ENCODE results near the gene SPATA18. TPM values are rescaled to one million over a fixed set of nuclear protein-coding genes. Genes with fewer than 3 reads are reported as not detected.
"Not testable (repeated sequence)": the region's sequence is repeated elsewhere in the genome, so short reads cannot be mapped to it uniquely, and the experiment has no call there.

SPATA18 gene
- total RNA-seq, 5 donors from 2014 or later (not counting 1 experiment from before 2014, with no cell fraction given), result 0.35 to 0.36 TPM; not detected in 3

GRCh38 chr4:52126226-52126625 lies 75.1 kb downstream of the SPATA18 start:
- Histone ChIP-seq H3K4me3 (ENCODE audit: control insufficient read depth in 1 of 2, extremely low read depth in 1 of 2, low read length in 1 of 2) (no peak overlapping the region), H3K27me3 (replicated peaks in 1 of 2; ENCODE audit: control insufficient read depth in 2 of 2, extremely low read depth in 1 of 2, insufficient read depth in 2 of 2, low read length in 1 of 2) (peaks cover 0 to 6% of the 10 kb centered on the region in 2 experiments), H3K36me3 (ENCODE audit: control insufficient read depth in 2 of 2, extremely low read depth in 1 of 2, insufficient read depth in 1 of 2, low read length in 1 of 2) (no peaks in the 10 kb centered on the region), H3K4me1 (ENCODE audit: control insufficient read depth in 1 of 2, extremely low read depth in 1 of 2, insufficient read depth in 2 of 2, low read length in 2 of 2) (no peaks in the 10 kb centered on the region), H3K9me3 (no peaks in the 10 kb centered on the region), H3K27ac (ENCODE audit: low read length) (no peak overlapping the region)
- Mint-ChIP-seq H3K36me3 (no peaks in the 10 kb centered on the region), H3K27me3 (peaks cover 3 to 8% of the 10 kb centered on the region in 2 donors), H3K4me1 (no peaks in the 10 kb centered on the region), H3K4me3 (no peak overlapping the region), H3K27ac (no peak overlapping the region), H3K9me3 (peaks cover 0 to 5% (median 0%) of the 10 kb centered on the region in 3 donors)
- ChIA-PET POLR2A (no interaction called here), CTCF (no interaction called here)
- DNase-seq (no peak), ATAC-seq (replicated peaks in 1 of 4) (no peak)
- no CpG with 5 or more reads among the region's 3 CpGs for WGBS (ENCODE audit: insufficient coverage)

- Histone ChIP-seq H3K9me3 (no peaks in the 10 kb centered on the region), H3K4me3 (ENCODE audit: control insufficient read depth in 1 of 2, extremely low read depth in 1 of 2, low read length in 1 of 2) (no peak overlapping the region), H3K27me3 (replicated peaks in 1 of 2; ENCODE audit: control insufficient read depth in 2 of 2, extremely low read depth in 1 of 2, insufficient read depth in 2 of 2, low read length in 1 of 2) (peaks cover 0 to 6% of the 10 kb centered on the region in 2 experiments), H3K4me1 (ENCODE audit: control insufficient read depth in 1 of 2, extremely low read depth in 1 of 2, insufficient read depth in 2 of 2, low read length in 2 of 2) (no peaks in the 10 kb centered on the region), H3K36me3 (ENCODE audit: control insufficient read depth in 2 of 2, extremely low read depth in 1 of 2, insufficient read depth in 1 of 2, low read length in 1 of 2) (no peaks in the 10 kb centered on the region), H3K27ac (ENCODE audit: low read length) (no peak overlapping the region)
- WGBS (ENCODE audit: insufficient coverage), result no CpG with 5 or more reads among the region's 5 CpGs
- Mint-ChIP-seq H3K27me3 (peaks cover 3 to 8% of the 10 kb centered on the region in 2 donors), H3K9me3 (peaks cover 0 to 5% (median 0%) of the 10 kb centered on the region in 3 donors), H3K36me3 (no peaks in the 10 kb centered on the region), H3K27ac (no peak overlapping the region), H3K4me1 (no peaks in the 10 kb centered on the region), H3K4me3 (no peak overlapping the region)
- ATAC-seq (replicated peaks in 1 of 4) (no peak), DNase-seq (no peak)
- CTCF ChIA-PET, result no interaction called here
- POLR2A ChIA-PET, result no interaction called here
Observed at GRCh38 chr4:52126966-52127365, 75.9 kb downstream of the SPATA18 start.

GRCh38 chr4:52135171-52135570 lies 84.1 kb downstream of the SPATA18 start:
- POLR2A ChIA-PET, result interaction anchor here in 1 of 2 donors (0.5 kb wide), 1 partner anchor 177 kb away, joined by 3 read pairs; no protein-coding TSS in a partner anchor
- peaks cover 2 to 5% of the 10 kb centered on the region in 2 donors for H3K27me3 Mint-ChIP-seq
- no peak for DNase-seq
- no peak overlapping the region for H3K4me3 Mint-ChIP-seq
- CTCF ChIA-PET, result no interaction called here
- H3K27me3 ChIP-seq (replicated peaks in 1 of 2; ENCODE audit: control insufficient read depth in 2 of 2, extremely low read depth in 1 of 2, insufficient read depth in 2 of 2, low read length in 1 of 2), result no peaks in the 10 kb centered on the region
- no peak for ATAC-seq (replicated peaks in 1 of 4)
- no peak overlapping the region for H3K4me3 ChIP-seq (ENCODE audit: control insufficient read depth in 1 of 2, extremely low read depth in 1 of 2, low read length in 1 of 2)
- no peaks in the 10 kb centered on the region for H3K36me3 ChIP-seq (ENCODE audit: control insufficient read depth in 2 of 2, extremely low read depth in 1 of 2, insufficient read depth in 1 of 2, low read length in 1 of 2)
- WGBS (ENCODE audit: insufficient coverage), result no CpG with 5 or more reads among the region's 3 CpGs
- H3K27ac Mint-ChIP-seq, result no peak overlapping the region
- H3K27ac ChIP-seq (ENCODE audit: low read length), result no peak overlapping the region
- H3K9me3 Mint-ChIP-seq, result peaks cover 0 to 15% (median 0%) of the 10 kb centered on the region in 3 donors
- H3K36me3 Mint-ChIP-seq, result no peaks in the 10 kb centered on the region
- no peaks in the 10 kb centered on the region for H3K4me1 Mint-ChIP-seq
- H3K9me3 ChIP-seq, result no peaks in the 10 kb centered on the region
- H3K4me1 ChIP-seq (ENCODE audit: control insufficient read depth in 1 of 2, extremely low read depth in 1 of 2, insufficient read depth in 2 of 2, low read length in 2 of 2), result no peaks in the 10 kb centered on the region

- ATAC-seq (replicated peaks in 1 of 4); H3K27ac ChIP-seq (ENCODE audit: low read length); POLR2A ChIA-PET; H3K27ac Mint-ChIP-seq; H3K4me3 Mint-ChIP-seq; H3K9me3 ChIP-seq; DNase-seq; H3K27me3 ChIP-seq (replicated peaks in 1 of 2; ENCODE audit: control insufficient read depth in 2 of 2, extremely low read depth in 1 of 2, insufficient read depth in 2 of 2, low read length in 1 of 2); H3K36me3 ChIP-seq (ENCODE audit: control insufficient read depth in 2 of 2, extremely low read depth in 1 of 2, insufficient read depth in 1 of 2, low read length in 1 of 2); H3K4me1 Mint-ChIP-seq; CTCF ChIA-PET; H3K4me1 ChIP-seq (ENCODE audit: control insufficient read depth in 1 of 2, extremely low read depth in 1 of 2, insufficient read depth in 2 of 2, low read length in 2 of 2); H3K4me3 ChIP-seq (ENCODE audit: control insufficient read depth in 1 of 2, extremely low read depth in 1 of 2, low read length in 1 of 2); H3K27me3 Mint-ChIP-seq; H3K36me3 Mint-ChIP-seq: not testable (repeated sequence)
- no CpG with 5 or more reads among the region's 1 CpG for WGBS (ENCODE audit: insufficient coverage)
- H3K9me3 Mint-ChIP-seq, result peaks cover 2 to 16% (median 5%) of the 10 kb centered on the region in 3 donors
Observed at GRCh38 chr4:52137152-52137551, 86.0 kb downstream of the SPATA18 start.

- Histone ChIP-seq H3K36me3 (ENCODE audit: control insufficient read depth in 2 of 2, extremely low read depth in 1 of 2, insufficient read depth in 1 of 2, low read length in 1 of 2) (no peaks in the 10 kb centered on the region), H3K27ac (ENCODE audit: low read length) (no peak overlapping the region), H3K4me1 (ENCODE audit: control insufficient read depth in 1 of 2, extremely low read depth in 1 of 2, insufficient read depth in 2 of 2, low read length in 2 of 2) (no peaks in the 10 kb centered on the region), H3K4me3 (ENCODE audit: control insufficient read depth in 1 of 2, extremely low read depth in 1 of 2, low read length in 1 of 2) (no peak overlapping the region), H3K27me3 (replicated peaks in 1 of 2; ENCODE audit: control insufficient read depth in 2 of 2, extremely low read depth in 1 of 2, insufficient read depth in 2 of 2, low read length in 1 of 2) (no peaks in the 10 kb centered on the region), H3K9me3 (no peaks in the 10 kb centered on the region)
- Mint-ChIP-seq H3K4me1 (no peaks in the 10 kb centered on the region), H3K27ac (no peak overlapping the region), H3K27me3 (no peaks in the 10 kb centered on the region), H3K9me3 (peaks cover 2 to 8% (median 5%) of the 10 kb centered on the region in 3 donors), H3K36me3 (no peaks in the 10 kb centered on the region), H3K4me3 (no peak overlapping the region)
- no peak for DNase-seq
- WGBS (ENCODE audit: insufficient coverage), result 40% methylated on average over 1 of the region's 2 CpGs
- ChIA-PET CTCF (no interaction called here), POLR2A (no interaction called here)
- no peak for ATAC-seq (replicated peaks in 1 of 4)
Observed at GRCh38 chr4:52142816-52143215, 91.7 kb downstream of the SPATA18 start.

- no peak for DNase-seq
Observed at GRCh38 chr4:52143815-52144214, 92.7 kb downstream of the SPATA18 start.

GRCh38 chr4:52144372-52144771 lies 93.3 kb downstream of the SPATA18 start:
- WGBS (ENCODE audit: insufficient coverage), result no CpG with 5 or more reads among the region's 7 CpGs
- CTCF ChIA-PET, result no interaction called here
- DNase-seq (no peak), ATAC-seq (replicated peaks in 1 of 4) (no peak)
- no peaks in the 10 kb centered on the region for H3K9me3 ChIP-seq
- no peaks in the 10 kb centered on the region for H3K27me3 Mint-ChIP-seq
- H3K36me3 Mint-ChIP-seq, result no peaks in the 10 kb centered on the region
- H3K4me1 ChIP-seq (ENCODE audit: control insufficient read depth in 1 of 2, extremely low read depth in 1 of 2, insufficient read depth in 2 of 2, low read length in 2 of 2), result no peaks in the 10 kb centered on the region
- H3K27ac ChIP-seq (ENCODE audit: low read length), result no peak overlapping the region
- H3K4me3 Mint-ChIP-seq, result no peak overlapping the region
- H3K4me3 ChIP-seq (ENCODE audit: control insufficient read depth in 1 of 2, extremely low read depth in 1 of 2, low read length in 1 of 2), result no peak overlapping the region
- no peaks in the 10 kb centered on the region for H3K36me3 ChIP-seq (ENCODE audit: control insufficient read depth in 2 of 2, extremely low read depth in 1 of 2, insufficient read depth in 1 of 2, low read length in 1 of 2)
- H3K9me3 Mint-ChIP-seq, result peaks cover 2 to 8% (median 5%) of the 10 kb centered on the region in 3 donors
- POLR2A ChIA-PET, result no interaction called here
- H3K4me1 Mint-ChIP-seq, result no peaks in the 10 kb centered on the region
- no peak overlapping the region for H3K27ac Mint-ChIP-seq
- no peaks in the 10 kb centered on the region for H3K27me3 ChIP-seq (replicated peaks in 1 of 2; ENCODE audit: control insufficient read depth in 2 of 2, extremely low read depth in 1 of 2, insufficient read depth in 2 of 2, low read length in 1 of 2)

More at GRCh38 chr4:52143815-52144214, 92.7 kb downstream of the SPATA18 start:
- ChIA-PET CTCF (no interaction called here), POLR2A (no interaction called here)
- no peaks in the 10 kb centered on the region for H3K36me3 Mint-ChIP-seq
- H3K27ac Mint-ChIP-seq, result no peak overlapping the region
- no peak for ATAC-seq (replicated peaks in 1 of 4)
- Histone ChIP-seq H3K4me1 (ENCODE audit: control insufficient read depth in 1 of 2, extremely low read depth in 1 of 2, insufficient read depth in 2 of 2, low read length in 2 of 2) (no peaks in the 10 kb centered on the region), H3K36me3 (ENCODE audit: control insufficient read depth in 2 of 2, extremely low read depth in 1 of 2, insufficient read depth in 1 of 2, low read length in 1 of 2) (no peaks in the 10 kb centered on the region), H3K27me3 (replicated peaks in 1 of 2; ENCODE audit: control insufficient read depth in 2 of 2, extremely low read depth in 1 of 2, insufficient read depth in 2 of 2, low read length in 1 of 2) (no peaks in the 10 kb centered on the region), H3K9me3 (no peaks in the 10 kb centered on the region), H3K27ac (ENCODE audit: low read length) (no peak overlapping the region), H3K4me3 (ENCODE audit: control insufficient read depth in 1 of 2, extremely low read depth in 1 of 2, low read length in 1 of 2) (no peak overlapping the region)
- H3K27me3 Mint-ChIP-seq, result no peaks in the 10 kb centered on the region
- 50% methylated on average over 1 of the region's 3 CpGs for WGBS (ENCODE audit: insufficient coverage)
- no peak overlapping the region for H3K4me3 Mint-ChIP-seq
- H3K4me1 Mint-ChIP-seq, result no peaks in the 10 kb centered on the region
- peaks cover 2 to 8% (median 5%) of the 10 kb centered on the region in 3 donors for H3K9me3 Mint-ChIP-seq
